Measurements from ENCODE around the gene PLCB4. TPM values are rescaled to one million over a fixed set of nuclear protein-coding genes. Genes with fewer than 3 reads are reported as not detected.

The PLCB4 gene
- total RNA-seq, 4 donors from 2014 or later, result 30.7 to 61.8 (median 47.6) TPM

DNA sequence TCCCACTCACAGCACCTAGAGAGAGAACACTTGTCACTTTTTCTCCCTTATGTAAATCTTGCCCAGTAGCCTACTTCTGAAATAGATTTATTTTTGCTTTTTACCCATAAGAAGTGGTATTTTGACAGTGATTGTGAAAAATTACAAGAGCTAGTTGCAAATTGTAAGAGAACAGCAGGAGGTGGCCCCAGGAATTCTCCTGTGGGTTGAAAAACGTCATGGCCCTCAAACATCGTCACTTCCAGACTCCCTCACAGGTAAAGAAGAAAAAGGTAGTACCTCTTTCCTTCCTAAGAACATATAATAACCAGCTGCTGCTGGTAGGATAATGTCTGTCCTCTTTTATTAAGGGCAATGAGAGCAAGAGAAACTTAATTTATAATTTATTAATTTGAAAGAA, 376.0 kb downstream of the PLCB4 start:
- Histone ChIP-seq H3K36me3 (peaks cover 12 to 85% (median 54%) of the 10 kb centered on the region in 4 donors), H3K4me3 (no peak overlapping the region), H3K4me1 (no peaks in the 10 kb centered on the region), H3K27ac (replicated peaks in 1 of 4) (no peak overlapping the region), H3K9me3 (no peaks in the 10 kb centered on the region), H3K27me3 (no peaks in the 10 kb centered on the region)
- WGBS, result 46% methylated on average over 2 of the region's 2 CpGs
- intact Hi-C loops (cut with DNase I), result no loop called here
- TF ChIP-seq POLR2A (IDR thresholded peaks at IDR 0.05; ENCODE audit: low read depth) (no peak), EP300 (IDR thresholded peaks at IDR 0.05) (no peak), POLR2AphosphoS5 (IDR thresholded peaks at IDR 0.05) (no peak), CTCF (IDR thresholded peaks at IDR 0.05) (no peak)
- no peak for DNase-seq (ENCODE audit: extremely low spot score)

DNA sequence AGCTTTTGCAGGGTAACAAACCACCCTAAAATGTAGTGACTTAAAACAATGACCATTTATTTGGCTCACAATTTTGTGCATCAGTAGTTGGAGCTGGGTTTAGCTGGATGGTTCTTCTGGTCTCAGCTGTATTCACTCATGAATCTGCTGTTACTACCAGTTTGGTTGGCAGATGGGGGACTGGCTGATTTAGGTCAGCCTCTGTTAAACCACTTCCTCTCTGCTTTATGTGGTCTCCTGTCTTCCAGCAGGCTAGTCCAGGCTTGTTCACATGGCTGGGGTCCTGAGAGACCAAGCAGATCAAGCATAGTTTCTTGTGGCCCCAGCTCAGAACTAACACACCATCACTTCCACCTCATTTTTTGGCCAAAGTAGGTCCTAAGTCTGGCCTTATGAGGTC, 378.3 kb downstream of the PLCB4 start:
- DNase-seq (ENCODE audit: extremely low spot score), result no peak
- Histone ChIP-seq H3K4me3 (no peak overlapping the region), H3K27me3 (no peaks in the 10 kb centered on the region), H3K4me1 (no peaks in the 10 kb centered on the region), H3K9me3 (no peaks in the 10 kb centered on the region), H3K27ac (replicated peaks in 1 of 4) (no peak overlapping the region), H3K36me3 (peaks cover 8 to 74% (median 38%) of the 10 kb centered on the region in 4 donors)
- intact Hi-C loops (cut with DNase I), result no loop called here
- TF ChIP-seq EP300 (IDR thresholded peaks at IDR 0.05) (no peak), CTCF (IDR thresholded peaks at IDR 0.05) (no peak), POLR2A (IDR thresholded peaks at IDR 0.05; ENCODE audit: low read depth) (no peak), POLR2AphosphoS5 (IDR thresholded peaks at IDR 0.05) (no peak)

DNA sequence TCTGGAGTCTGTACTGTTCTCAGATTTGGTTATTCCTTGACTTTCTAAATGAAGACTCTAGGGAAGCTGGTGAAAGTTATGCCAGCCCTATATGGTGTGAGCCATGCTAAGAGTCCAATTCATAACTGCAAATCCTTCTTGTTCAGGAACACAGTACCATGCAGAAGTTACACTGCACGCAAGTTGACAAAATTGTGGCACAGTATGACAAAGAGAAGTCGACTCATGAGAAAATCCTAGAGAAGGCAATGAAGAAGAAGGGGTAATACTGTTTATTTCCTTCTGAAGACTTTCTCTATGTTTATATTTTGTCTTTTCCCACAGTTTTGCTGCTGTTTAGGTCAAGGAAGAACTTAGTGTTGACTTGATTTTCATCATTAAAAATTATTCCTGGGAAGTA, 384.3 kb downstream of the PLCB4 start:
- WGBS, result 90% methylated on average over 2 of the region's 2 CpGs
- TF ChIP-seq CTCF (IDR thresholded peaks at IDR 0.05) (no peak), EP300 (IDR thresholded peaks at IDR 0.05) (no peak), POLR2AphosphoS5 (IDR thresholded peaks at IDR 0.05) (no peak), POLR2A (IDR thresholded peaks at IDR 0.05; ENCODE audit: low read depth) (no peak)
- Histone ChIP-seq H3K4me3 (no peak overlapping the region), H3K27ac (replicated peaks in 1 of 4) (no peak overlapping the region), H3K9me3 (no peaks in the 10 kb centered on the region), H3K36me3 (peaks cover 0 to 57% (median 23%) of the 10 kb centered on the region in 4 donors), H3K27me3 (no peaks in the 10 kb centered on the region), H3K4me1 (no peaks in the 10 kb centered on the region)
- DNase-seq (ENCODE audit: extremely low spot score), result no peak
- intact Hi-C loops (cut with DNase I), result no loop called here

DNA sequence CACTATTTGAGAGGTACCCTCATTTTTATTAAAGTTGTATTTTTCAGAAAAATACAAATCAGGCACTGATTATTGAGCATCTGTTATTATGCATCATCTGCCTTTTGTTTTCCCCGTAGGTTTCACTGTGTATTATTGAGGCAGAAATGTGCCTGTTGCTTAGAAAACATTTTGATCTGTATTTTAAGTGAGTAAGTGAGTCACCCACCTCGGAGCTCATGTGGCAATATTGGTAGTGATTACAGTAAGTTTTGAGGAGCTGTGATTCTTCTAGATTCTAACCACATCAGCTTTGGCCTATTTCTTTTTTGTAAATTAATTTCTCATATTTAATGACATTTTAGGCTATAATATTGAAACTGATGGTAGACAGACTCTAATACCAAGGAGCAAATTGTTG, 385.9 kb downstream of the PLCB4 start:
- Histone ChIP-seq H3K36me3 (peaks cover 0 to 68% (median 28%) of the 10 kb centered on the region in 4 donors), H3K4me1 (peaks cover 0 to under 1% (median 0%) of the 10 kb centered on the region in 4 donors)
- intact Hi-C loops (cut with DNase I), result no loop called here

More for the DNA sequence above, 385.9 kb downstream of the PLCB4 start:
- 82% methylated on average over 2 of the region's 2 CpGs for WGBS
- TF ChIP-seq POLR2A (IDR thresholded peaks at IDR 0.05; ENCODE audit: low read depth), result no peak
- TF ChIP-seq CTCF (IDR thresholded peaks at IDR 0.05), result no peak
- TF ChIP-seq EP300 (IDR thresholded peaks at IDR 0.05), result no peak
- Histone ChIP-seq H3K27ac (replicated peaks in 1 of 4) (no peak overlapping the region), H3K27me3 (no peaks in the 10 kb centered on the region), H3K4me3 (no peak overlapping the region), H3K9me3 (no peaks in the 10 kb centered on the region)
- DNase-seq (ENCODE audit: extremely low spot score), result no peak
